Putamen (tissue), 1 donor: Measurements from ENCODE around the gene TMEM151A.

ENCODE experiments used
- DNase-seq: peaks from one replicate; pipeline ENCODE4 v3.0.0-alpha.2; 2016; ENCODE audit warnings: low spot score

Gene TMEM151A

DNA sequence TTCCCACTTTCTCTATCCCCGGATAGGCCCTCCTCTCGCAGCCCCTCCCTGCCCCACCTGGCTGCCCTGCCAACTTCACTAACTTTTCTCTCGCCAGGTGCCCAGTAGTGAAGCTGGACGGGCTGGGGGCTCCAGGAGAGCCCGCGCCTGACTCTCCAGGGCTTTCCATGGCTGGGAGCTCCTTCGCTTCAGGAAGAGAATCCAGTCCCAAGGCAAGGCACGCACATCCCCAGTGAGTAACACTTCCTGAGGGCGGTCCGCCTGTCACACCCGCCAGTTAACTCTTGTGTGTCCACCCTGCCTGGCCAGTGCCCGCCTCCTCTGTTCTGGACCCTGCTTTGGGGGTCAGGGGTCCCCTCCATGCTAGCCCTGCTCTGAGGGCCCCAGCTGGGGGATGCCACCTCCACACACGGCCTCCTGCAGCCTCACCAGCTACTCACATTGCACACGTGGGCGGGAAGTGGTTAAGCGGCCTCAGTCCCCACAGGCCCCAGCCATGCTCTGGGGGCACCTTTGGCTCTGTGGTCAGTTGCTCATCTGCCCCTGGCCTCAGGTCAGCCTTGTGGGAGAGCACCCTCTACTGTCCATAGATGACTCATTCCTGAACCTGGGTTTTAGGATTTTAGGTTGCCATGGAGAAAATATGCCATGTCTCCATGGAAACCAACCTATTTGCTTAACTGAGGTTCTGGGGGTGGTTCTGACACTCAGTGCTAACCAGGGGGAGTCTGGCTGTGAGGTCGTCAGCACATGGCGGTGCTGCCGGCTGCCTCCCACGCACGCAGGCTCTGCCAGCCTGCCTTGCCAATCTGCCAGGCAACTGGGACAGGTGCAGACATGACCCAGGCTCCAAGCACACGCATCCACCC, 44.8 kb downstream of the TMEM151A start, which contains the start of gene RIN1:
TSS of gene RIN1 (minus strand) at position 201 of the 869 bp plus-strand sequence. CDS start at position 169, 32 bp downstream.
- peak; percentile 89 for DNase-seq

GRCh38 chr11:66337103-66337899, 45.6 kb downstream of the TMEM151A start:
- no peak for DNase-seq

DNA sequence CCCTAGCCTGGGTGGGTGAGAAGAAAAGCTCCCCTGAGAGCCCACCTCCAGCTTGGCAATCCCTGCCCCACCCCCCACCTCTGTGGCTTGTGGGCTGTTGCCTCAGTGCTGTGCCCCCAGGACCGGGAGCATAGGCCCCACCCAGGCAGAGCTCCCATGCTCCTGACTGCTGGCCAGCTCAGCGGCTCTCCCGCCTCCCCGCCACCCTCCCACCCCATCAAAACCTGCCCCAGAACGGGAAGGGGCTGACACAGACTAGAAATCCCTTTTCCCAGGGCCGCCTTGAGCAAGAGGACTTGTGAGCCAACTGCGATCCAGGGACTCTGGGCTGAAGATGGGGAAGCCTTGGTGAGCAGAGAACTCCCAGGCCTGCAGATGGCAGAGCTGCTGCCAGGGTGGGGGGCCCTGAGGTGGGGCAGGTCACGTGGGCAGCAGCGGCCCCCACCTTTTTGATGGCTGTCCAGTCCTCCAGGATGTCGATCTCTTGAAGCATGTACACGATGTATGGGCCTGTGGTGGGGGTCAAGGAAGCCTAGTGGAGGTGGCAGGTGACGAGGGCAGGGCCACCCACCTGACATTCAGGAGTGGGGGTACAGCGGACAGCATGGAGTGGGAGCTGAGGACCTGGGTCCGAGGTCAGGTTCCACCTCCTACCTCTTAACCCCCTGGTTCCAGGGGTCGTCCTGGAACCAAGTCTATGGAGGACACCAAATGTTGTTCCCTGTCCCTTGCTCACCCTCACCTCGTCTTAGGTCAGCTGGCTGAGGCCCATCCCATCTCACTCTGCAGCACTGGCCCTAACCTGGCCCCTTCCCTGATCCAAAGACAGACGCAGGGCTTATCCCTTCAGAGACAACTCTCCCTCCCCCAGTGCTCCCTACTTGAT, 46.8 kb downstream of the TMEM151A start:
- DNase-seq: no peak

- no peak for DNase-seq
Observed at GRCh38 chr11:66339162-66339675, 47.5 kb downstream of the TMEM151A start.

- DNase-seq: no peak
Observed at GRCh38 chr11:66339686-66340483, 48.2 kb downstream of the TMEM151A start.

DNA sequence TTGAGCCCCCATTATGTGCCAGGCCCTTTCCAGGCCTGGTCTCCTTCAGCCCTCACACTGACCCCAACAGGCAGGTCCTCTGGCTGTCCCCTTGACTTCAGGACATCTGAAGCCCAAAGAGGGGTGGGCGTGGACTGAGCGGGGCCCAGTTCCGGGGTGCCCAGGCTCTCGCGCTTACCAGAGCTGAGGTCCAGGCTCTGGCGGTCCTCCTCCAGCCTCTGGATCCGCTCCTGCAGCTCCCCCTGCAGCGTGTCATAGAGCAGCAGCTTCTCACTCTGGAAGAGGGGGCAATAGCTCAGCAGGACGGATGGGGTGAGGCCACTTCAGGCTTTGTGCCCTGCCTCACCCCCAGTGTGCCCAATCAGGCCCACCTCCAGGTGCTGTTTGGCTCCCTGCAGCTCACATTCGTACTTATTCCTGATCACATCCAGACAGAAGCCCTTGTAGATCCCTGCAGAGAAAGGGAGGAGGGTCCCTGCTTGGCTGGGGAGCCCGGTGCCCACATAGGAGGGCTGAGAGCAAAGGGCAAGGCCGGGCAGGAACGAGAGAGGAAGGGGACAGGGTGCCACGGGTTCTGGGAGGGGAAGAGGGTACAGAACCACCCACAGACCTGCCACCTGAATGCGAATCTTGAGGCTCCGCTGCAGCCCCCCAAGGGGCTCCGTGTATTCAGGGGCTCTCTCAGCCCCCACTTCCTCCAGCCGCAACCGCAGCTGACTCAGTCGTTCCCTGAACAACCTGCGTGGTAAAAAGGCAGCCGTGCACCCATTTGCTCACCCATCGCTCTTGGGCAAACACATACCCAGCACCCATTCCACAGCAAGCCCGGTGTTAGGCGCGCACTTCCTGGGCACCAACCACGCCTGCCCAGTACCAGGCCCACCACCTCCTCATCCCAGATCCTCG, 49.2 kb downstream of the TMEM151A start:
- DNase-seq: no peak

DNA sequence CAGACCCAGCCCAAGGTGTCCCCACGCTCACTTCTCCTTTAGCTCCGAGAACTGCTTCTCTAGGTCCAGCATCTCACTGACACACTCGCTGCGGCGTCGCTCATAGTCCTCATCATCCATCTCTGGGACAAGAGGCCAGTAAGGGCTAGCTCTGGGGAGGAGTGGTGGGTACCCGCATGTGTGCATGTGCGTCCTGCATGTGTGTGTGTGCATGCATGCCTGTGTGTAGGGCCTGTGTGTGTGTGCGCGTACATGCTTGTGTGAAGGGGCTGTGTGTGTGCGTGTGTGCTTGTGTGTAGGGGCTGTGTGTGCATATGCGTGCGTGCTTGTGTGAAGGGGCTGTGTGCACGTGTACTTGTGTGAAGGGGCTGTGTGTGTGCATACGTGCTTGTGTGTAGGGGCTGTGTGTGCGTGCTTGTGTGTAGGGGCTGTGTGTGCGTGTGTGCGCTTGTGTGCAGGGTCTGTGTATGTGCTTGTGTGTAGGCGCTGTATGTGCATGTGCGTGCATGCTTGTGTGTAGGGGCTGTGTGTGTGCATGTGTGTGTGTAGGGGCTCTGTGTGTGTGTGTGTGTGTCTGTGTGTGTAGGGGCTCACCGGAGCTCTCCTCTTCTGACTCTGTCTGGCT, 49.9 kb downstream of the TMEM151A start:
- no peak for DNase-seq

- DNase-seq: no peak
Observed at GRCh38 chr11:66343176-66343575, 51.5 kb downstream of the TMEM151A start.

GRCh38 chr11:66344550-66345315, 53.0 kb downstream of the TMEM151A start, which contains the start of gene BRMS1:
Gene BRMS1, minus strand, starts transcription at chr11:66345104. Its CDS starts 2,870 bp downstream, at chr11:66342234.
- peak; percentile 96 for DNase-seq

DNA sequence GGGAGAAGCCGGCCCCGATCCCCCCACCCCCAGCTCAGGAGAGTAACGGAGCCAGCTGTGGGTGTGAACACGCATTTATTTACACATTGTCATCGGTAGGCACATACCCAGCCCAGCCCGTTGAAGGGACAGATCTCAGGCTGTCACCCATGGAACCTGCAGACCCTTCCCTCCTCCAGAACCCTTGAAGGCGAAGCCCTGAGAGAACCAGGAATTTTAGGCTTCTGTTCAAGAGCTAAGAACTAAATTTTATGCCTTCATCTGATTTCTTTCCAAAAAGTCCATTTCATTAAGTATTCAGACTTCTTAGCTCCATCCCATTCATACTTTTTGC, 53.6 kb downstream of the TMEM151A start:
- DNase-seq: no peak
